ENCODE measurements around the gene KRTAP5-10. TPM values are rescaled to one million over a fixed set of nuclear protein-coding genes. Genes with fewer than 3 reads are reported as not detected.
"Not testable (repeated sequence)": the region's sequence is repeated elsewhere in the genome, so short reads cannot be mapped to it uniquely, and the experiment has no call there.

Gene KRTAP5-10
- total RNA-seq, 1 experiment from 2014 or later, result 0.20 TPM

DNA sequence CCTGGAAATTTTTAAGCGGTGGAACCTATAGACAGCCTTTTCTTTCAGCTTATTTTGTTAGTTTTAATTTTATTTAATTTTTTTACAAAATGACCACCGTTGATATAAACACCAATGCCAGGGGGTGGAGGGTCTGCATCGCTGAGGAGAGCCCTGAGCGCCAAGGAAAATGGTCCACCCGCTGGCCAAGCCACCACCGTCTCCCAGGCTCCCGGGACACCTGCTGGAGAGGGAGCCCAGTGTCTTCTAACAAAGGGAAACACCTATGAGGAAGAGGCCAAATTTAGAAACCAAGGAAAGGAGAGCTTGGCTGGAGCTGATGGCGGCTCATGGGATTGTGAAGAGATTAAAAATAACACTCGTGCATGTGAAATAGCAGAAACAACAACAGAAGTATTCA lies 27.8 kb upstream of the KRTAP5-10 start:
- DNase-seq (ENCODE audit: low read depth, low spot score) (no peak), ATAC-seq (peak; percentile 50; the same call in 1 of the 2 replicates)
- no peak overlapping the region for H3K9ac ChIP-seq (ENCODE audit: low read length)
- H2AFZ ChIP-seq (ENCODE audit: low read depth, low read length, poor library complexity, severe bottlenecking), result no peak overlapping the region
- H3K27me3 ChIP-seq (ENCODE audit: insufficient read depth, low read length), result no peaks in the 10 kb centered on the region
- TF ChIP-seq, protein P1, sequence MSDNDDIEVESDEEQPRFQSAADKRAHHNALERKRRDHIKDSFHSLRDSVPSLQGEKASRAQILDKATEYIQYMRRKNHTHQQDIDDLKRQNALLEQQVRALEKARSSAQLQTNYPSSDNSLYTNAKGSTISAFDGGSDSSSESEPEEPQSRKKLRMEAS (IDR thresholded peaks at IDR 0.05), result no peak
- TF ChIP-seq TCF7L2 (IDR thresholded peaks at IDR 0.05; ENCODE audit: borderline replicate concordance, extremely low read depth, insufficient read depth, insufficient read length) (no peak), RAD21 (IDR thresholded peaks at IDR 0.05; ENCODE audit: low read depth) (no peak), ZFX (IDR thresholded peaks at IDR 0.05) (no peak), FOSL1 (IDR thresholded peaks at IDR 0.05; ENCODE audit: low read depth) (no peak), EGR1 (IDR thresholded peaks at IDR 0.05; ENCODE audit: low read depth) (no peak), SIN3A (IDR thresholded peaks at IDR 0.05; ENCODE audit: low read depth) (no peak), SP1 (IDR thresholded peaks at IDR 0.05; ENCODE audit: low read depth) (no peak), POLR2AphosphoS5 (IDR thresholded peaks at IDR 0.05; ENCODE audit: low read depth, low read length) (no peak), ELF1 (IDR thresholded peaks at IDR 0.05; ENCODE audit: borderline replicate concordance, low read depth) (no peak), SRF (IDR thresholded peaks at IDR 0.05; ENCODE audit: low read depth) (no peak), EZH2 (IDR thresholded peaks at IDR 0.05) (no peak), JUND (IDR thresholded peaks at IDR 0.05) (no peak), ZNF274 (IDR thresholded peaks at IDR 0.05; ENCODE audit: low read depth, low read length) (no peak)
- TF ChIP-seq, protein P2, sequence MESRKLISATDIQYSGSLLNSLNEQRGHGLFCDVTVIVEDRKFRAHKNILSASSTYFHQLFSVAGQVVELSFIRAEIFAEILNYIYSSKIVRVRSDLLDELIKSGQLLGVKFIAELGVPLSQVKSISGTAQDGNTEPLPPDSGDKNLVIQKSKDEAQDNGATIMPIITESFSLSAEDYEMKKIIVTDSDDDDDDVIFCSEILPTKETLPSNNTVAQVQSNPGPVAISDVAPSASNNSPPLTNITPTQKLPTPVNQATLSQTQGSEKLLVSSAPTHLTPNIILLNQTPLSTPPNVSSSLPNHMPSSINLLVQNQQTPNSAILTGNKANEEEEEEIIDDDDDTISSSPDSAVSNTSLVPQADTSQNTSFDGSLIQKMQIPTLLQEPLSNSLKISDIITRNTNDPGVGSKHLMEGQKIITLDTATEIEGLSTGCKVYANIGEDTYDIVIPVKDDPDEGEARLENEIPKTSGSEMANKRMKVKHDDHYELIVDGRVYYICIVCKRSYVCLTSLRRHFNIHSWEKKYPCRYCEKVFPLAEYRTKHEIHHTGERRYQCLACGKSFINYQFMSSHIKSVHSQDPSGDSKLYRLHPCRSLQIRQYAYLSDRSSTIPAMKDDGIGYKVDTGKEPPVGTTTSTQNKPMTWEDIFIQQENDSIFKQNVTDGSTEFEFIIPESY (IDR thresholded peaks at IDR 0.05; ENCODE audit: extremely low read depth, insufficient replicate concordance, low read length), result no peak
- TF ChIP-seq, protein P3, sequence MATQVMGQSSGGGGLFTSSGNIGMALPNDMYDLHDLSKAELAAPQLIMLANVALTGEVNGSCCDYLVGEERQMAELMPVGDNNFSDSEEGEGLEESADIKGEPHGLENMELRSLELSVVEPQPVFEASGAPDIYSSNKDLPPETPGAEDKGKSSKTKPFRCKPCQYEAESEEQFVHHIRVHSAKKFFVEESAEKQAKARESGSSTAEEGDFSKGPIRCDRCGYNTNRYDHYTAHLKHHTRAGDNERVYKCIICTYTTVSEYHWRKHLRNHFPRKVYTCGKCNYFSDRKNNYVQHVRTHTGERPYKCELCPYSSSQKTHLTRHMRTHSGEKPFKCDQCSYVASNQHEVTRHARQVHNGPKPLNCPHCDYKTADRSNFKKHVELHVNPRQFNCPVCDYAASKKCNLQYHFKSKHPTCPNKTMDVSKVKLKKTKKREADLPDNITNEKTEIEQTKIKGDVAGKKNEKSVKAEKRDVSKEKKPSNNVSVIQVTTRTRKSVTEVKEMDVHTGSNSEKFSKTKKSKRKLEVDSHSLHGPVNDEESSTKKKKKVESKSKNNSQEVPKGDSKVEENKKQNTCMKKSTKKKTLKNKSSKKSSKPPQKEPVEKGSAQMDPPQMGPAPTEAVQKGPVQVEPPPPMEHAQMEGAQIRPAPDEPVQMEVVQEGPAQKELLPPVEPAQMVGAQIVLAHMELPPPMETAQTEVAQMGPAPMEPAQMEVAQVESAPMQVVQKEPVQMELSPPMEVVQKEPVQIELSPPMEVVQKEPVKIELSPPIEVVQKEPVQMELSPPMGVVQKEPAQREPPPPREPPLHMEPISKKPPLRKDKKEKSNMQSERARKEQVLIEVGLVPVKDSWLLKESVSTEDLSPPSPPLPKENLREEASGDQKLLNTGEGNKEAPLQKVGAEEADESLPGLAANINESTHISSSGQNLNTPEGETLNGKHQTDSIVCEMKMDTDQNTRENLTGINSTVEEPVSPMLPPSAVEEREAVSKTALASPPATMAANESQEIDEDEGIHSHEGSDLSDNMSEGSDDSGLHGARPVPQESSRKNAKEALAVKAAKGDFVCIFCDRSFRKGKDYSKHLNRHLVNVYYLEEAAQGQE (IDR thresholded peaks at IDR 0.05; ENCODE audit: low read depth), result no peak
- POLR2A ChIA-PET, result no interaction called here
- H3K4me3 ChIP-seq (replicated peaks in 1 of 2; ENCODE audit: low read depth in 1 of 2, low read length in 2 of 2), result no peak overlapping the region
- H3K9me2 ChIP-seq (ENCODE audit: insufficient read depth), result no peaks in the 10 kb centered on the region
- no peaks in the 10 kb centered on the region for H3K9me3 ChIP-seq (ENCODE audit: control insufficient read depth in 1 of 2, insufficient read depth in 1 of 2, low read depth in 1 of 2, low read length in 2 of 2)
- RAD21 ChIA-PET (ENCODE audit: low non-redundant PET in 1 of 2, low total read pairs in 2 of 2, uncharacterized antibody in 2 of 2, unreplicated experiment in 2 of 2), result no interaction called here
- no peaks in the 10 kb centered on the region for H3K79me2 ChIP-seq (ENCODE audit: insufficient read depth, low read length)
- CTCF ChIA-PET, result no interaction called here
- no peaks in the 10 kb centered on the region for H3K4me1 ChIP-seq (ENCODE audit: control insufficient read depth in 1 of 2, insufficient read depth in 2 of 2, low read length in 2 of 2)
- H3K36me3 ChIP-seq (ENCODE audit: control insufficient read depth in 1 of 2, insufficient read depth in 2 of 2, low read length in 2 of 2), result no peaks in the 10 kb centered on the region
- intact Hi-C loops (cut with micrococcal nuclease), result no loop called here
- H4K20me1 ChIP-seq (ENCODE audit: insufficient read depth), result no peaks in the 10 kb centered on the region
- no peak overlapping the region for H3K4me2 ChIP-seq (ENCODE audit: low read length)
- no peak overlapping the region for H3K27ac ChIP-seq (ENCODE audit: low read depth, low read length)
- BruUV-seq (replicated peaks), result no TSS peak

DNA sequence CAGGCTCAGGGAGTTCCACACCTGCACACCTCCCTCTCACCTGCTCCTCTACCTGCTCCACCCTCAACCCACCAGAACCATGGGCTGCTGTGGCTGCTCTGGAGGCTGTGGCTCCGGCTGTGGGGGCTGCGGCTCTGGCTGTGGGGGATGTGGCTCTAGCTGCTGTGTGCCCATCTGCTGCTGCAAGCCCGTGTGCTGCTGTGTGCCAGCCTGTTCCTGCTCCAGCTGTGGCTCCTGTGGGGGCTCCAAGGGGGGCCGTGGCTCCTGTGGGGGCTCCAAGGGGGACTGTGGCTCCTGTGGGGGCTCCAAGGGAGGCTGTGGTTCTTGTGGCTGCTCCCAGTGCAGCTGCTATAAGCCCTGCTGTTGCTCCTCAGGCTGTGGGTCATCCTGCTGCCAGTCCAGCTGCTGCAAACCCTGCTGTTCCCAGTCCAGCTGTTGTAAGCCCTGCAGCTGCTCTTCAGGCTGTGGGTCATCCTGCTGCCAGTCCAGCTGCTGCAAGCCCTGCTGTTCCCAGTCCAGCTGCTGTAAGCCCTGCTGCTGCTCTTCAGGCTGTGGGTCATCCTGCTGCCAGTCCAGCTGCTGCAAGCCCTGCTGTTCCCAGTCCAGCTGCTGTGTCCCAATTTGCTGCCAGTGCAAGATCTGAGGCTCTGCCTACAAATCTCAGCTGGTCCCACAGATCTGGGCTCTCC lies 27.2 kb upstream of the KRTAP5-10 start, which contains the start of gene KRTAP5-8:
Gene KRTAP5-8, plus strand, starts transcription at position 49 of the 689 bp plus-strand sequence. Its CDS starts 31 bp downstream, at position 80.
- DNase-seq (ENCODE audit: low read depth, low spot score); H3K36me3 ChIP-seq (ENCODE audit: control insufficient read depth in 1 of 2, insufficient read depth in 2 of 2, low read length in 2 of 2); H3K4me3 ChIP-seq (replicated peaks in 1 of 2; ENCODE audit: low read depth in 1 of 2, low read length in 2 of 2); H3K4me2 ChIP-seq (ENCODE audit: low read length); H4K20me1 ChIP-seq (ENCODE audit: insufficient read depth); H3K9ac ChIP-seq (ENCODE audit: low read length); CTCF ChIA-PET; H3K9me2 ChIP-seq (ENCODE audit: insufficient read depth); POLR2A ChIA-PET; ATAC-seq; H3K27ac ChIP-seq (ENCODE audit: low read depth, low read length); intact Hi-C loops (cut with micrococcal nuclease); H3K27me3 ChIP-seq (ENCODE audit: insufficient read depth, low read length); H3K9me3 ChIP-seq (ENCODE audit: control insufficient read depth in 1 of 2, insufficient read depth in 1 of 2, low read depth in 1 of 2, low read length in 2 of 2); H3K79me2 ChIP-seq (ENCODE audit: insufficient read depth, low read length); H3K4me1 ChIP-seq (ENCODE audit: control insufficient read depth in 1 of 2, insufficient read depth in 2 of 2, low read length in 2 of 2); H2AFZ ChIP-seq (ENCODE audit: low read depth, low read length, poor library complexity, severe bottlenecking); RAD21 ChIA-PET (ENCODE audit: low non-redundant PET in 1 of 2, low total read pairs in 2 of 2, uncharacterized antibody in 2 of 2, unreplicated experiment in 2 of 2); BruUV-seq (replicated peaks): not testable (repeated sequence)

Measured in HCT116 (cell line).